Left lung (tissue), 10 donors: ENCODE measurements around the gene CTAGE1. TPM values are rescaled to one million over a fixed set of nuclear protein-coding genes. Genes with fewer than 3 reads are reported as not detected.
A peak's percentile ranks its signal among the peaks of the same experiment; 100 is the strongest.

Experiments used
- ATAC-seq: fragments of 200-7000 bp; cut with Tn5 transposase; one replicate; pipeline ENCODE4 v1.9.1; 2020; ENCODE audit warnings: moderate library complexity
- DNase-seq, 4 donors: peaks; one replicate each; pipeline ENCODE4 v3.0.0-alpha.2; 2013 to 2020
- H3K27ac ChIP-seq, 2 donors: fragments of 200-600 bp; sonication (generic) in 1 of 2; one replicate each; pipeline versions ENCODE4 v1.5.0 to v1.8.0; 2020 to 2021
- H3K27me3 ChIP-seq, 2 donors: fragments of 200-600 bp; sonication (generic) in 1 of 2; one replicate each; pipeline versions ENCODE4 v1.5.0 to v1.8.0; 2020 to 2021
- H3K36me3 ChIP-seq, 2 donors: fragments of 200-600 bp; sonication (generic) in 1 of 2; one replicate each; pipeline versions ENCODE4 v1.5.0 to v1.8.0; 2020 to 2021
- H3K4me1 ChIP-seq, 2 donors: fragments of 200-600 bp; one replicate each; pipeline ENCODE4 v1.8.0; 2021
- H3K4me3 ChIP-seq, 2 donors: fragments of 200-600 bp; sonication (generic) in 1 of 2; one replicate each; pipeline versions ENCODE4 v1.5.0 to v1.8.0; 2020 to 2021; ENCODE audit warnings: mild to moderate bottlenecking in 1 of 2
- H3K9me3 ChIP-seq, 2 donors: fragments of 200-600 bp; sonication (generic) in 1 of 2; one replicate each; pipeline versions ENCODE4 v1.5.0 to v1.8.0; 2020 to 2021
- intact Hi-C, 2 donors: fragments of 100-400 bp; cut with DNase I; formaldehyde crosslinking; loops; one replicate each; pipeline versions ENCODE4 v1.11.2 to v1.14.2; 2022
- polyA plus RNA-seq, 6 donors: library from polyadenylated mRNA; unstranded; fragments of 120-200 nt; gene quantifications; one replicate each; pipeline ENCODE4 v1.2.1, GENCODE V29; 2013; ENCODE audit not compliant: insufficient read length in 6 of 6
- total RNA-seq, 2 donors: library from RNA; stranded (reverse); fragmentation: NEBNext Ultra II Directional; extraction: Animal tissue kit (Norgen Biotek cat#: 25700); gene quantifications; one replicate each; pipeline ENCODE4 v1.2.1, GENCODE V29; 2021
- TF ChIP-seq, protein P1 (sequence below), 2 donors: fragments of 200-600 bp; sonication (generic) in 1 of 2; IDR thresholded peaks; one replicate each; pipeline versions ENCODE4 v1.5.0 to v1.8.0; 2021; ENCODE audit warnings: antibody characterized with exemption in 2 of 2
- donor health status: DM: no; HTN: yes; CAD: no.
- donor health status: DM: no; HTN: no; CAD: no.

Gene CTAGE1
- total and polyA plus RNA-seq, 8 donors: 0.04 to 0.11 TPM; not detected in 6

DNA sequence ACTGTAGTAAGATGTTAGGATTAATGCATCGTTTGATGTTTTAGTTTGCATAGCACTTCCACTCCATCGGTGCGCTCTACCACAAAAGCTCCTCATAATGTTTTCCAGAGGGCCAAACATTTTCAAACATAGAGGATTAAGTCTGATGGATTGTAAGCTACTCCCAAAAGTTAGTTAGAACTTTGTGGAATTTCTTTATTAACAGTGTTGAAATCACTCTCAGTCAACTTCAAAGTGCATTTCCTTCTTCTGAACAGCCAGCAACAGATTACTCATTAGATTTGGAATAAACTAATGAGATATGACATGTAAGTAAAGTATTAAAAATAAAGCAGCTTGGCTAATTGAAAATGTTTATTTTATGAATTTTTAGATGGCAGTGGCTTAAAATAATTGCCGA lies 30.1 kb upstream of the CTAGE1 start:
- H3K27me3 ChIP-seq: no peaks in the 10 kb centered on the region
- no peak overlapping the region for H3K4me3 ChIP-seq
- intact Hi-C loops: no loop called here
- H3K9me3 ChIP-seq: peaks cover 0 to 17% of the 10 kb centered on the region in 2 donors
- TF ChIP-seq, protein P1, sequence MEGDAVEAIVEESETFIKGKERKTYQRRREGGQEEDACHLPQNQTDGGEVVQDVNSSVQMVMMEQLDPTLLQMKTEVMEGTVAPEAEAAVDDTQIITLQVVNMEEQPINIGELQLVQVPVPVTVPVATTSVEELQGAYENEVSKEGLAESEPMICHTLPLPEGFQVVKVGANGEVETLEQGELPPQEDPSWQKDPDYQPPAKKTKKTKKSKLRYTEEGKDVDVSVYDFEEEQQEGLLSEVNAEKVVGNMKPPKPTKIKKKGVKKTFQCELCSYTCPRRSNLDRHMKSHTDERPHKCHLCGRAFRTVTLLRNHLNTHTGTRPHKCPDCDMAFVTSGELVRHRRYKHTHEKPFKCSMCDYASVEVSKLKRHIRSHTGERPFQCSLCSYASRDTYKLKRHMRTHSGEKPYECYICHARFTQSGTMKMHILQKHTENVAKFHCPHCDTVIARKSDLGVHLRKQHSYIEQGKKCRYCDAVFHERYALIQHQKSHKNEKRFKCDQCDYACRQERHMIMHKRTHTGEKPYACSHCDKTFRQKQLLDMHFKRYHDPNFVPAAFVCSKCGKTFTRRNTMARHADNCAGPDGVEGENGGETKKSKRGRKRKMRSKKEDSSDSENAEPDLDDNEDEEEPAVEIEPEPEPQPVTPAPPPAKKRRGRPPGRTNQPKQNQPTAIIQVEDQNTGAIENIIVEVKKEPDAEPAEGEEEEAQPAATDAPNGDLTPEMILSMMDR (IDR thresholded peaks at IDR 0.05): no peak
- DNase-seq (peak in 1 of 4 donors; percentile 17), ATAC-seq (peak; percentile 56)
- H3K27ac ChIP-seq: no peak overlapping the region
- H3K4me1 ChIP-seq: no peaks in the 10 kb centered on the region
- no peaks in the 10 kb centered on the region for H3K36me3 ChIP-seq

DNA sequence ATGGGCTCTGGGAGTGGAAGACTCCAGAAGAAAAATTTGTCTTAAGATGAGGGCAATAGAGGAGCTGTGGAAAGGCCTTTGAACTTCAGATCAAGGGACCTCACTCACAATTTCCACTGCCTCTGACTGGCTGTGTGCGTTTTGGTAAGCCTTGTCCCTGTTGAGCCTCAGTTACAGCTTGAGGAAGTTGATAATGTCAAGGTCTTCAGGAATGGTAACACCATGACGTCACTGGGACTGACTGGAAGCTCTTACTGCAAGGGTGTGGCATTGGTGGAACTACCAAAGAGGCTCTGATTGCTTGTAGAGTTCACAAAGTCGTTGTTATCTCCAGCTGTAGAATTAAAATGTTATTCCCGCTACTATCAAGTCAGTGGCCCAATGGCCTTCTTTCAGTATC lies 29.2 kb upstream of the CTAGE1 start:
- Histone ChIP-seq H3K27ac (no peak overlapping the region), H3K36me3 (no peaks in the 10 kb centered on the region), H3K27me3 (no peaks in the 10 kb centered on the region), H3K4me1 (no peaks in the 10 kb centered on the region), H3K4me3 (no peak overlapping the region), H3K9me3 (peaks cover 0 to 19% of the 10 kb centered on the region in 2 donors)
- ATAC-seq (no peak), DNase-seq (no peak)
- TF ChIP-seq, protein P1 (IDR thresholded peaks at IDR 0.05): no peak
- intact Hi-C loops: no loop called here

DNA sequence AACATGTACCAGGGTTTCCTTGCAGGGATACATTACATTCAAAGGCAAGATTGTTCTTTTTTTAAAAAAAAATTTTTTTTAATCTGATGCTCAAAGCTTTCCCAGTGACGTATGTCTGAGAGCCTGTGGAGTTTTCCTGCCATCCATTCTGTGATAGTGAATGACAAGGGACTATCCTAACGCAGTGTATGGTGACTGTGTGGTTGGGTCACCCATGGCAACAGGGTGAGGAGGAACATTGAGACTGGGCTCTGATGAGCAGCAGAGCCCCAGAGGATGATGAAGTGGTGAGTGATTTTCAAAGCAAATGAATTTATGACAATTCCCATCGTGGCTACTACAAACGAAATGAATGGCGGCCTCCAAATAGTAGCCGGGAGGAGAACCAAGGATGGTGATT lies 28.6 kb upstream of the CTAGE1 start:
- intact Hi-C loops: no loop called here
- ATAC-seq: no peak
- no peak overlapping the region for H3K4me3 ChIP-seq

DNA sequence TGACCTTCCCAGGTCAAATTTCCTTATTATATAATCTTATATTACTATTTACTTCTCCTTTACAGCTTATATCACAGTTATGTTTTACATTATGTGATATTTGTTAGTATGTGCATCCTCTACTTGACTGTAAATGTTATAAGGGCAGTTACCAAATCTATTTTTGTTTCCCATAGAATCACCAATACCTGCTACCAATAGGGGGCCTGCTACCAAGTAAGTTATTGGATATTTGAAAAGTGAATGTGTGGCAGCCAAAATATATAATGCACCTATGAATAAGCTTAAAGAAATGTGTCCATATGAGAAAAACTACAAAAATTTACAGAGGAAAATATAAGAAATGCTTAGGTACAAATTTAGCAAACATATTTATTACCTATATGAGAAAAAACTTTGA lies 23.9 kb upstream of the CTAGE1 start:
- peaks cover 0 to 2% of the 10 kb centered on the region in 2 donors for H3K9me3 ChIP-seq
- ATAC-seq (no peak), DNase-seq (no peak)
- intact Hi-C loops: no loop called here
- no peak overlapping the region for H3K27ac ChIP-seq
- H3K27me3 ChIP-seq: no peaks in the 10 kb centered on the region
- H3K36me3 ChIP-seq: no peaks in the 10 kb centered on the region
- no peaks in the 10 kb centered on the region for H3K4me1 ChIP-seq
- TF ChIP-seq, protein P1 (IDR thresholded peaks at IDR 0.05): no peak
- H3K4me3 ChIP-seq: no peak overlapping the region

More for the DNA sequence above, 28.6 kb upstream of the CTAGE1 start:
- Histone ChIP-seq H3K36me3 (no peaks in the 10 kb centered on the region), H3K27ac (no peak overlapping the region), H3K4me1 (no peaks in the 10 kb centered on the region), H3K9me3 (peaks cover 0 to 19% of the 10 kb centered on the region in 2 donors), H3K27me3 (no peaks in the 10 kb centered on the region)
- DNase-seq: no peak
- TF ChIP-seq, protein P1 (IDR thresholded peaks at IDR 0.05): no peak

DNA sequence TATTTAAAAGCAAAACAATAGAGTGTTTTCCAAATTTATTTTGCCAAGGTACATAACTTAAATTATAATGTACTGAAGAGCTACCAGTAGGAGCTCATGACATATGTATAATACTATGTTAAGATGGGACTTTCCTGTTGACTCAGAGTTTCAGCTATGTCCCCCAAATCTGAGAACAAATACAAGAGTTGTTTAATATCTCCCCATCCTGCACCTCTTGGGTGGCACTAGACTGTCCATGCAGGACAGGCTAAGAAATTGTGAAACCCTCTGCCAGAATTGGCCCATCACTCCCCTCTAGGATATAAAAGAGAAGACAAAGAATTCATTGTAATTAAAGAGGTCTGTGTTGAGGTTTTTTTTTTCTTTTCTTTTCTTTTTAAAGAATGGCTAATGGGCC lies 21.7 kb upstream of the CTAGE1 start:
- TF ChIP-seq, protein P1 (IDR thresholded peaks at IDR 0.05): no peak
- ATAC-seq: no peak
- Histone ChIP-seq H3K27me3 (no peaks in the 10 kb centered on the region), H3K4me1 (no peaks in the 10 kb centered on the region), H3K9me3 (peaks cover 0 to 2% of the 10 kb centered on the region in 2 donors), H3K36me3 (no peaks in the 10 kb centered on the region), H3K4me3 (no peak overlapping the region), H3K27ac (no peak overlapping the region)
- intact Hi-C loops: no loop called here
- DNase-seq: no peak
